ENCODE data around the gene C2CD4A. TPM values are rescaled to one million over a fixed set of nuclear protein-coding genes. Genes with fewer than 3 reads are reported as not detected.

The C2CD4A gene
- polyA plus RNA-seq, 1 of the 3 experiments (the other 2 are of a cell fraction): not detected

DNA sequence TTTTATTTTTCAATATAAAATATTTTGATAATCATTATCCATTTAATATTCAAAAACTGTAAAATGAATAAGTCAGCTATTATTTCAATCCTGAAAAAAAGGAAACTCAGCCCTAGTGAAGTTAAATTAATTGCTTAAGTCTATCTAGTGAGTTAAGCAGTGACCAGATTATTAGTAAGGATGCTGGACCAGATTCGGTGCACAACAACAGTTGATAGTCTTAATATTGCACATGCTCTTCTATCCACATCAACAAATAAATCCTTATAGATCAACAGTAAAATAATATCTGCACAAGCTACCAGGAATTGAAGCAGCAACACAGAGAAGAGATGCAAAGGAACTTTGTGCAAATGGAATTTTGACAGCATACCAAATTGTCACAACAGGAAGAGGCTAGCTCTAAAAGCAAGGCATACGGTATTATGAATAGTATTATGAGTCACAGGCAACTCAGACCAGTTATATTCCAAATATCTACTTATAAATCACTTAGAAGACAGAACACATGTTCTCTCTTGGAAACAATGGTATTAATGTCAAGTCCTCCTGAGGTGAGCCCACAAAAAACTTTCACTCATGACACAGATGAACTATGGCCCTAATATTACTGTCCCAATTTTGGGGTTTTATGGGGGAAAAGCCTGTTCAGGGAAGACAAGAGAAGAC lies 31.4 kb upstream of the C2CD4A start (continued):
- TF ChIP-seq TEAD4 (IDR thresholded peaks at IDR 0.05; ENCODE audit: borderline replicate concordance, insufficient read depth): peak; percentile 74; the same call in 1 of the 2 replicates

DNA sequence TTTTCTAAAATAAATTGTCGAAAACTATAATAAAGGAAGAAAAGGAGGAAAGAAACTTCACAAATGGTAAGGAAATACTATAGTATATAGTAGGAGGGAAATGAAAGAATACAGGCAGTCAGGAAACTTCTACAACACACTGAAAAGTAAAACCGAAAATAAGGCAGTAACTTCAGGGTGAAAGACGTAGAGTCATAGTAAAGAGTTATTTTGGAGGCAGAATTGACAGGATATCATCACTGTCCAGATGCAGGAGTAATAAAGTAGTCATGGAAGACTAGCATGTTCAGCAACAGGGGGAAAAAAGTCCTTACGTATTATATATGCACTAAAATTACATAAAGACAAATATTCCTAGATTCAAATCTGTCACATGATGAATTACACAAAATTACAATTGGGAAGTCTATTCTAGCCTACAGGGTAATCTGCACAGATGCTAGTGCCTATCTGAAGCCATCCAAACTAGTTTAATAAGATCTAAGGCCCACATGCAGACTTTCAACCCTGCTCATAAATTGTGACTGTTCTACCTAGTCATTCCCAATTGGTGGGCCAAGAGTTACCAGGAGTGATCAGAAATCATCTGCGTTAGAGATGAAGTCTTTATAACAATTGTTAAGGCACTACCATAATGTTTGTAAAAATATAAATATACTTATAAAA lies 20.6 kb upstream of the C2CD4A start:
- H3K27me3 ChIP-seq (ENCODE audit: insufficient read depth): no peaks in the 10 kb centered on the region
- no peaks in the 10 kb centered on the region for H3K9me2 ChIP-seq
- H3K36me3 ChIP-seq (replicated peaks in 1 of 2; ENCODE audit: control insufficient read depth in 1 of 2, insufficient read depth in 2 of 2, low read length in 1 of 2): peaks cover 2 to 23% of the 10 kb centered on the region in 2 experiments
- H2AFZ ChIP-seq (ENCODE audit: low read depth): no peak overlapping the region
- H3K27ac ChIP-seq (ENCODE audit: low read depth in 2 of 2, low read length in 1 of 2): no peak overlapping the region
- H4K20me1 ChIP-seq (ENCODE audit: insufficient read depth): peaks cover 30% of the 10 kb centered on the region
- no peak for DNase-seq
- no peak overlapping the region for H3K4me3 ChIP-seq (ENCODE audit: low read depth in 2 of 2, low read length in 1 of 2)
- no peak overlapping the region for H3K9ac ChIP-seq
- peaks cover 68% of the 10 kb centered on the region for H3K79me2 ChIP-seq (ENCODE audit: insufficient read depth)
- WGBS (ENCODE audit: low lambda C conversion rate): 84% methylated on average over 5 of the region's 5 CpGs
- H3K4me1 ChIP-seq (ENCODE audit: control insufficient read depth in 1 of 2, insufficient read depth in 2 of 2, low read depth in 1 of 2, low read length in 1 of 2): no peaks in the 10 kb centered on the region; a peak in 1 of 4 replicates
- TF ChIP-seq NRF1 (IDR thresholded peaks at IDR 0.05; ENCODE audit: low read depth, low read length): no peak
- TF ChIP-seq, protein P1, sequence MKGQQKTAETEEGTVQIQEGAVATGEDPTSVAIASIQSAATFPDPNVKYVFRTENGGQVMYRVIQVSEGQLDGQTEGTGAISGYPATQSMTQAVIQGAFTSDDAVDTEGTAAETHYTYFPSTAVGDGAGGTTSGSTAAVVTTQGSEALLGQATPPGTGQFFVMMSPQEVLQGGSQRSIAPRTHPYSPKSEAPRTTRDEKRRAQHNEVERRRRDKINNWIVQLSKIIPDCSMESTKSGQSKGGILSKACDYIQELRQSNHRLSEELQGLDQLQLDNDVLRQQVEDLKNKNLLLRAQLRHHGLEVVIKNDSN (IDR thresholded peaks at IDR 0.05; ENCODE audit: borderline replicate concordance, low read depth): no peak
- no peak for TF ChIP-seq GATA2 (CRISPR knock-in tag; IDR thresholded peaks at IDR 0.05)
- no peak for TF ChIP-seq JUND (IDR thresholded peaks at IDR 0.05)
- no peak for TF ChIP-seq SIN3A (IDR thresholded peaks at IDR 0.05; ENCODE audit: borderline replicate concordance, low read depth, low read length)
- no peak for TF ChIP-seq RAD21 (IDR thresholded peaks at IDR 0.05; ENCODE audit: low read length)
- no peak for TF ChIP-seq POLR2AphosphoS5 (IDR thresholded peaks at IDR 0.05; ENCODE audit: low read depth, low read length)
- TF ChIP-seq YY1 (IDR thresholded peaks at IDR 0.05; ENCODE audit: low read depth): no peak
- TF ChIP-seq, protein P2, sequence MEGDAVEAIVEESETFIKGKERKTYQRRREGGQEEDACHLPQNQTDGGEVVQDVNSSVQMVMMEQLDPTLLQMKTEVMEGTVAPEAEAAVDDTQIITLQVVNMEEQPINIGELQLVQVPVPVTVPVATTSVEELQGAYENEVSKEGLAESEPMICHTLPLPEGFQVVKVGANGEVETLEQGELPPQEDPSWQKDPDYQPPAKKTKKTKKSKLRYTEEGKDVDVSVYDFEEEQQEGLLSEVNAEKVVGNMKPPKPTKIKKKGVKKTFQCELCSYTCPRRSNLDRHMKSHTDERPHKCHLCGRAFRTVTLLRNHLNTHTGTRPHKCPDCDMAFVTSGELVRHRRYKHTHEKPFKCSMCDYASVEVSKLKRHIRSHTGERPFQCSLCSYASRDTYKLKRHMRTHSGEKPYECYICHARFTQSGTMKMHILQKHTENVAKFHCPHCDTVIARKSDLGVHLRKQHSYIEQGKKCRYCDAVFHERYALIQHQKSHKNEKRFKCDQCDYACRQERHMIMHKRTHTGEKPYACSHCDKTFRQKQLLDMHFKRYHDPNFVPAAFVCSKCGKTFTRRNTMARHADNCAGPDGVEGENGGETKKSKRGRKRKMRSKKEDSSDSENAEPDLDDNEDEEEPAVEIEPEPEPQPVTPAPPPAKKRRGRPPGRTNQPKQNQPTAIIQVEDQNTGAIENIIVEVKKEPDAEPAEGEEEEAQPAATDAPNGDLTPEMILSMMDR (IDR thresholded peaks at IDR 0.05): no peak
- TF ChIP-seq EP300 (IDR thresholded peaks at IDR 0.05; ENCODE audit: borderline replicate concordance in 1 of 2, low read depth in 1 of 2, low read length in 1 of 2): no peak
- TF ChIP-seq TAF1 (IDR thresholded peaks at IDR 0.05; ENCODE audit: borderline replicate concordance, low read depth, low read length): no peak
- TF ChIP-seq, protein P3, sequence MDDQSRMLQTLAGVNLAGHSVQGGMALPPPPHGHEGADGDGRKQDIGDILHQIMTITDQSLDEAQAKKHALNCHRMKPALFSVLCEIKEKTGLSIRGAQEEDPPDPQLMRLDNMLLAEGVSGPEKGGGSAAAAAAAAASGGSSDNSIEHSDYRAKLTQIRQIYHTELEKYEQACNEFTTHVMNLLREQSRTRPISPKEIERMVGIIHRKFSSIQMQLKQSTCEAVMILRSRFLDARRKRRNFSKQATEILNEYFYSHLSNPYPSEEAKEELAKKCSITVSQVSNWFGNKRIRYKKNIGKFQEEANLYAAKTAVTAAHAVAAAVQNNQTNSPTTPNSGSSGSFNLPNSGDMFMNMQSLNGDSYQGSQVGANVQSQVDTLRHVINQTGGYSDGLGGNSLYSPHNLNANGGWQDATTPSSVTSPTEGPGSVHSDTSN (IDR thresholded peaks at IDR 0.05): no peak
- no peak for TF ChIP-seq GABPA (IDR thresholded peaks at IDR 0.05; ENCODE audit: low read depth)
- no peak for TF ChIP-seq EZH2phosphoT487 (IDR thresholded peaks at IDR 0.05; ENCODE audit: borderline replicate concordance, low read depth)
- TF ChIP-seq, protein P4, sequence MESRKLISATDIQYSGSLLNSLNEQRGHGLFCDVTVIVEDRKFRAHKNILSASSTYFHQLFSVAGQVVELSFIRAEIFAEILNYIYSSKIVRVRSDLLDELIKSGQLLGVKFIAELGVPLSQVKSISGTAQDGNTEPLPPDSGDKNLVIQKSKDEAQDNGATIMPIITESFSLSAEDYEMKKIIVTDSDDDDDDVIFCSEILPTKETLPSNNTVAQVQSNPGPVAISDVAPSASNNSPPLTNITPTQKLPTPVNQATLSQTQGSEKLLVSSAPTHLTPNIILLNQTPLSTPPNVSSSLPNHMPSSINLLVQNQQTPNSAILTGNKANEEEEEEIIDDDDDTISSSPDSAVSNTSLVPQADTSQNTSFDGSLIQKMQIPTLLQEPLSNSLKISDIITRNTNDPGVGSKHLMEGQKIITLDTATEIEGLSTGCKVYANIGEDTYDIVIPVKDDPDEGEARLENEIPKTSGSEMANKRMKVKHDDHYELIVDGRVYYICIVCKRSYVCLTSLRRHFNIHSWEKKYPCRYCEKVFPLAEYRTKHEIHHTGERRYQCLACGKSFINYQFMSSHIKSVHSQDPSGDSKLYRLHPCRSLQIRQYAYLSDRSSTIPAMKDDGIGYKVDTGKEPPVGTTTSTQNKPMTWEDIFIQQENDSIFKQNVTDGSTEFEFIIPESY (IDR thresholded peaks at IDR 0.05; ENCODE audit: borderline replicate concordance, low read depth): no peak
- TF ChIP-seq ELF1 (IDR thresholded peaks at IDR 0.05): no peak
- ChIA-PET POLR2A (no interaction called here), CTCF (interaction anchor here (1.1 kb wide), 1 partner anchor 8 kb away, joined by 3 read pairs; no protein-coding TSS in a partner anchor)
- H3F3A ChIP-seq (replicated peaks; ENCODE audit: insufficient read depth): peaks cover 21% of the 10 kb centered on the region
- no peaks in the 10 kb centered on the region for H3K9me3 ChIP-seq
- H3K4me2 ChIP-seq: no peak overlapping the region

Data from SK-N-SH (cell line).